NT2/D1 (cell line): Measurements from ENCODE around the gene NEB.
"Not testable (repeated sequence)": the region's sequence is repeated elsewhere in the genome, so short reads cannot be mapped to it uniquely, and the experiment has no call there.

Experiments used
- DNase-seq: peaks from one replicate; pipeline ENCODE4 v3.0.0-alpha.2; 2011; ENCODE audit warnings: low read depth, low spot score
- H3K27me3 ChIP-seq: 2 replicates; pipeline ENCODE4 v1.6.0; 2011; ENCODE audit warnings: mild to moderate bottlenecking; ENCODE audit not compliant: insufficient read length, insufficient read depth
- H3K36me3 ChIP-seq: 2 replicates; pipeline ENCODE4 v1.6.1; 2011; ENCODE audit warnings: mild to moderate bottlenecking, low read length, mixed read lengths; ENCODE audit not compliant: insufficient read depth, insufficient read length
- H3K4me1 ChIP-seq: 2 replicates; pipeline ENCODE4 v1.5.1; 2011; ENCODE audit not compliant: insufficient read depth, insufficient read length
- H3K4me3 ChIP-seq: 2 replicates; pipeline ENCODE4 v1.5.1; 2011; ENCODE audit warnings: low read depth; ENCODE audit not compliant: insufficient read length
- H3K9ac ChIP-seq: 2 replicates; pipeline ENCODE4 v1.6.0; 2011; ENCODE audit warnings: low read depth; ENCODE audit not compliant: insufficient read length
- H3K9me3 ChIP-seq: 2 replicates; pipeline ENCODE4 v1.5.1; 2011; ENCODE audit warnings: mild to moderate bottlenecking, low read length; ENCODE audit not compliant: insufficient read depth
- SUZ12 ChIP-seq: IDR thresholded peaks from 2 replicates; pipeline ENCODE4 v1.6.1; 2011; ENCODE audit not compliant: insufficient read length, insufficient read depth; ENCODE audit errors: extremely low read depth
- YY1 ChIP-seq: IDR thresholded peaks from 2 replicates; pipeline ENCODE4 v1.6.1; 2011; ENCODE audit not compliant: insufficient read length, insufficient read depth
- ZNF274 ChIP-seq: IDR thresholded peaks from 2 replicates; pipeline ENCODE4 v1.6.1; 2011; ENCODE audit warnings: mild to moderate bottlenecking, low read depth, low read length

Gene NEB

DNA sequence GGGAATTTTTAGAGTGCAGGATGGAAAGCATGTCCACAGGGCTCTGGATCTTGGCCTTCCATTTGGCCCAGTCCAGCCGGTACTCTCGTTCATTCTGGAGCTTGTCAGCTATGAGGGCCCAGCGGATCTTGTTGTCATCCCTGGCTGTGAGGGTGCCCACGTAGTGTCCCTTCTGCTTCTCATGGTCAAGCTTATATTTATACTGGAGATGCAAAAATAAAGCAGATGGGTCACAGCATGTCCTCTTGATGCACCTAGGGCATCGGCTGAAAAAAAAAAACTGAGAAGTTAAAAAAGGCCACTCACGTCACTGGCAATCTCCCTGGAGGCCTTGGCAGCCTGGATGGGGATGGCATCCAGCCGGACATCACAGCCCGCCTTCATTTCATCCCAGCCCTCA lies 164.1 kb downstream of the NEB start:
- Histone ChIP-seq H3K4me1 (no peaks in the 10 kb centered on the region), H3K9me3 (no peaks in the 10 kb centered on the region), H3K9ac (no peak overlapping the region), H3K4me3 (no peak overlapping the region), H3K36me3 (no peaks in the 10 kb centered on the region), H3K27me3 (no peaks in the 10 kb centered on the region)
- TF ChIP-seq SUZ12 (no peak), ZNF274 (no peak)
- DNase-seq, result no peak

DNA sequence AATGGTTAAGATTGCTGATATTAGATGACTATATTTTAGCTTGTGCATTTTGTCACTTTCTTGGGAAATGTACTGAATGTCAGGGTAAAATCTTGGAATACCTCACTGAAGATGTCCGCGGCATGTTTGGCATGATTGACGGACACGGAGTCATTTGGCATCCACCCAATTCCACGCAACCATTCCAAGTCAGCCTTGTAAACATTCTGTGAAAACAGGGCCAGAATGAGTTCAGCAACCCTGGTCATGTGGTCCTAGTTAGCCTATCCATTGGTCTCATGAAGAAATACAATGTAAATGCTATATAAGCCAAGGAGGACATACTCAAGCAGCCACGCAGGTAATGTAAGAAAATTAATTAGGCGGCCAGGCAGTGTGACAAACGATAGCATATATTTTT lies 165.1 kb downstream of the NEB start:
- TF ChIP-seq YY1, result no peak
- TF ChIP-seq ZNF274, result no peak
- TF ChIP-seq SUZ12, result no peak
- Histone ChIP-seq H3K27me3 (no peaks in the 10 kb centered on the region), H3K9me3 (no peaks in the 10 kb centered on the region), H3K4me3 (no peak overlapping the region), H3K9ac (no peak overlapping the region), H3K36me3 (no peaks in the 10 kb centered on the region), H3K4me1 (no peaks in the 10 kb centered on the region)
- DNase-seq, result no peak

DNA sequence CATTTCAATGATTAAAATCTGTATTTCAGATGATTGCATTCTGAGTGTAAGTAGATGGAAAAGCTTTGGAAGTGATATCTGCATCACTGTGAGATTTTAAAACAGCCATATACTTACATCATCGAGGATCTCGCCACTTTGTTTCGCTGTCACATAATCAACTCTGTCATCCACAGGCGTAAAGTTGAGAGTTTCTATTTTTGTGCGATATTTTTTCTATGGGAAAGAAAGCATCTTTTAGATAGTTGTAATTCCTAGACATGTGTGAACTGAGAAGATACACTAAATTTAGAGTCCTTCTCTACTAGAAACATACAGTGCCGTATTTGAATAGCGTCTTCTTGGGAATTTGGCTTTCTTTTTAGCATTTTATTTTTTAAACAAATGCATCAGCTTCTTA lies 165.8 kb downstream of the NEB start:
- Histone ChIP-seq H3K9me3 (no peaks in the 10 kb centered on the region), H3K27me3 (no peaks in the 10 kb centered on the region), H3K9ac (no peak overlapping the region), H3K4me3 (no peak overlapping the region), H3K4me1 (no peaks in the 10 kb centered on the region), H3K36me3 (no peaks in the 10 kb centered on the region)
- no peak for DNase-seq
- TF ChIP-seq ZNF274 (no peak), SUZ12 (no peak), YY1 (no peak)

DNA sequence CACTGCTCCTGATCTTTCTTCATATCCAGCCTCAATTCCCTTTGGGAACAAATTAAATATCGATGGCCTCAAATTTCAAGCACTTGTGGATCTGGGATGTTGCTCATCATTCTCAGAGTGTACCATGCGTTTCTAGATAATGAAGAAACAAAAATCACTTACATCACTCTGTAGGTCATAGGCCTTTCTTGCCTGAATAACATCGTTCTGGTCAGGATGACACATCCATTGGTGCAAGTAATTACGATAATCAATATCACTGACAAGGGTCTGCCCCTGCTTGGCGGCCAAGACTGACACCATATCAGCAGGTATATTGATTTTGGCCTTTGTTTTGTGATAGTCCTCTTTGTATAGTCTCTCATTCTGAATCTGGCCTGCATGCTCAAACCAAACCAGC lies 167.3 kb downstream of the NEB start:
- Histone ChIP-seq H3K27me3 (no peaks in the 10 kb centered on the region), H3K4me3 (no peak overlapping the region), H3K36me3 (no peaks in the 10 kb centered on the region), H3K9me3 (no peaks in the 10 kb centered on the region), H3K4me1 (no peaks in the 10 kb centered on the region), H3K9ac (no peak overlapping the region)
- DNase-seq, result no peak
- no peak for TF ChIP-seq SUZ12
- no peak for TF ChIP-seq ZNF274
- no peak for TF ChIP-seq YY1

DNA sequence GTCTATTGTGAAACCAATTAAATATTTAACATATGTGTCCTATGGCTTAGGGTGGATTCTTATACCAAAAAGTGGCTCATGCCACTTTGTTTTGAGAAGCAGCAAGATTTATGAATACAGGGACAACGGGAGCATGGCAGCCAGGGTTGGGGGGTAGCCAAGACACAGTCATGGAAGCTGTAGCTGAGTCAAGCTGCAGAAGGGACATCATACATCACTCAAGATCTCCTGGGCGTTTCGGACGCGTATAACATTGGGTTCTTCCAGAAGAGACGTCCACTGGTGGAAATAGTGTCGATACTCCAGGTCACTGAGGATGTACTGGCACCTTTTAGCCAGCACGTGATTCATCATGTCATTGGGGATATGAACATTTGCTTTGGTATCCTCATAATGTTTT lies 171.9 kb downstream of the NEB start:
- H3K9me3 ChIP-seq, result no peaks in the 10 kb centered on the region
- DNase-seq, result no peak
- no peaks in the 10 kb centered on the region for H3K27me3 ChIP-seq
- H3K36me3 ChIP-seq, result no peaks in the 10 kb centered on the region
- H3K4me3 ChIP-seq, result no peak overlapping the region
- no peak overlapping the region for H3K9ac ChIP-seq
- no peaks in the 10 kb centered on the region for H3K4me1 ChIP-seq
- TF ChIP-seq SUZ12 (no peak), YY1 (no peak), ZNF274 (no peak)

DNA sequence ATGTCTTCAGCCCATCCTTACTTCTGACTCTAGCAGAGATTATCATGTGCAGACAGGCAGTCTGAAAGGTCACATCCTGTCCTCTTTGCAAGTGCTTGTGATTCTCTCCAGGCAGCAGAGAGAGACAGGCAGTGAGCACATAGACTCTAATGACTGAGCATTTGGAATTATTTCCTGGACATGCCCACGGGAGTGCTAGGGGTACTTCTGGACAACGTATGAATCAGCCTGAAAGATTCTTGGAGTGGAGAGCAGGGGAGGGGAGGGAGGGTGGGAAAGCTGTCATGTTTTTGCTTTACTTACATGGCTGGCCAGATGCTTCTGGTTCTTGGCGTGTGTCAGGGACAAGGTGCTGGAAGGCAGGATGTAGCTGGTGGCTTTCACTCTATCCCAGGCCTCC lies 174.0 kb downstream of the NEB start:
- H3K36me3 ChIP-seq, result no peaks in the 10 kb centered on the region
- H3K27me3 ChIP-seq, result no peaks in the 10 kb centered on the region
- TF ChIP-seq SUZ12 (no peak), ZNF274 (no peak), YY1 (no peak)
- DNase-seq, result no peak
- H3K9ac ChIP-seq, result no peak overlapping the region
- H3K4me1 ChIP-seq, result no peaks in the 10 kb centered on the region
- no peak overlapping the region for H3K4me3 ChIP-seq
- no peaks in the 10 kb centered on the region for H3K9me3 ChIP-seq

DNA sequence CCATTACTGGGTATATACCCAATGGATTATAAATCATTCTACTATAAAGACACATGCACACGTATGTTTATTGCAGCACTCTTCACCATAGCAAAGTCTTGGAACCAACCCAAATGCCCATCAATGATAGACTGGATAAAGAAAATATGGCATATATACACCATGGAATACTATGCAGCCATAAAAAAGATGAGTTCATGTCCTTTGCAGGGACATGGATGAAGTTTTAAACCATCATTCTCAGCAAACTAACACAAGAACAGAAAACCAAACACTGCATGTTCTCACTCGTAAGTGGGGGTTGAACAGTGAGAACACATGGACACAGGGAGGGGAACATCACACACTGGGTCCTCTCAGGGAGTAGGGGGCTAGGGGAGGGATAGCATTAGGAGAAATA lies 174.8 kb downstream of the NEB start:
- not testable (repeated sequence) for H3K4me1 ChIP-seq, H3K27me3 ChIP-seq, H3K36me3 ChIP-seq, H3K4me3 ChIP-seq, DNase-seq, H3K9me3 ChIP-seq, H3K9ac ChIP-seq

DNA sequence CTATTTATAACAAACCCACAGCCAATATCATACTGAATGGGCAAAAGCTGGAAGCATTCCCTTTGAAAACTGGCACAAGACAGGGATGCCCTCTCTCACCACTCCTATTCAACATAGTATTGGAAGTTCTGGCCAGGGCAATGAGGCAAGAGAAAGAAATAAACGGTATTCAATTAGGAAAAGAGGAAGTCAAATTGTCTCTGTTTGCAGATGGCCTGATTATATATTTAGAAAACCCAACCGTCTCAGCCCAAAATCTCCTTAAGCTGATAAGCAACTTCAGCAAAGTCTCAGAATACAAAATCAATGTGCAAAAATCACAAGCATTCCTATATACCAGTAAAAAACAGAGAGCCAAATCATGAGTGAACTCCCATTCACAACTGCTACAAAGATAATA lies 176.4 kb downstream of the NEB start:
- H3K4me3 ChIP-seq, result not testable (repeated sequence)

More for the DNA sequence above, 176.4 kb downstream of the NEB start:
- H3K36me3 ChIP-seq, H3K4me1 ChIP-seq, H3K9ac ChIP-seq, H3K27me3 ChIP-seq, H3K9me3 ChIP-seq, DNase-seq: not testable (repeated sequence)
